Limb (tissue), 2 donors: ENCODE data around the gene HTR1D.
"Not testable (repeated sequence)": the region's sequence is repeated elsewhere in the genome, so short reads cannot be mapped to it uniquely, and the experiment has no call there.

Experiments
- DNase-seq, 2 donors: peaks; one replicate each; pipeline ENCODE4 v3.0.0-alpha.2; 2016; ENCODE audit errors: extremely low spot score in 2 of 2

HTR1D gene

GRCh38 chr1:23221107-23221506, 3.8 kb upstream of the HTR1D start:
- no peak for DNase-seq

DNA sequence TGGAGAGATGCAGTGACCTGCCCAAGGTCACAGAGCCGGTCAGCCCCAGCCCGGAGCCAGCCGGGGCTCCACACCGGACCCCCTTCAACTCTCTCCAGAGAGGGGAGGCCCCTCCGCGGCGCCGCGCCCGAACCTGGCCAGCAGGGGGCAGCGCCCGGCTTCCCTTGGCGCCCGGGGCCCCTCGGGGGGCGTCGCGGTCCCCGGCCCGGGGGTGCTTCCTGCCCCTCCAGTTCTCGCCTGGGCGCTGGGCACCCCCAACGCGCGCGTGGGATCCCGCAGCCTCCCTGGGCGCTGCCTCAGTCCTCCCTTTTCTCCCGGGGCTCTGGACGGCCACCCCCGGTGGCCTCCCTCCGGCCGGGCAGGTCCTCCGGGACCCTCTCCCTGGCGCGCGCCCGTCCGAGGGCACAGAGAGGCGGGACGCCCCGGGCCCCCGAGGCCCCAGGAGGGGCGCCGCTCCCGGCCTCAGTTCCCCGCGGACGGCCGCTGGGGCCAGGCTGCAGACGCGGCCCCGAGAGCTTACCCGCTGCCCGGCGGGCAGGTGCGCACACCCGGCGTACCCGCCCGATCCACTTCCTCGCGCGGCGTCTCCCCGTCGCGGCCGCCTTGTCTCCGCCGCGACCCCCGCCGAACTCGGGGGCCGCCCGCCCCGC, 406 bp downstream of the HTR1D start:
- peak in 1 of 2 donors; percentile 53 for DNase-seq

GRCh38 chr1:23215751-23216449, 1.4 kb downstream of the HTR1D start:
- no peak for DNase-seq

- no peak for DNase-seq
These were observed 2.0 kb downstream of the HTR1D start for GRCh38 chr1:23215291-23215690.

- no peak for DNase-seq
These were observed 2.7 kb downstream of the HTR1D start for GRCh38 chr1:23214640-23215039.

DNA sequence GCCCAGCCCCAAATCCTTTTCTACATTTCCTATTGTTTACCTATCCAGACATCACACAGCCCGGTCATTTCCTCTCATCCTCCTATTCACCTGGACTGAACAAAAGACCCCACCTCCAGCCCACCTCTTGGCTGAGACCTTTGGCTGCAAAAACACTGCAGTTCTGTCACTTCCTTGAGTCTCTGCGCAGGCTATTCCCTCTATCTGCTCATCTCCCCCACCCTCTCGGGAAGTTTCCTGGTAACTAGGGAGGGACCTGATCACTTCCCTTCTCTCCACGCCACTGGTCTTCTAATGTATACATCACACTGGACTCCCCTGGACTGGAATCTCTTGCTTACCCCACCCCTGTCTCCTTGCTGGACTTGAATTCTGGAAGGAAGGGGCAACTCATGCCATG, 5.3 kb downstream of the HTR1D start:
- DNase-seq: no peak

DNA sequence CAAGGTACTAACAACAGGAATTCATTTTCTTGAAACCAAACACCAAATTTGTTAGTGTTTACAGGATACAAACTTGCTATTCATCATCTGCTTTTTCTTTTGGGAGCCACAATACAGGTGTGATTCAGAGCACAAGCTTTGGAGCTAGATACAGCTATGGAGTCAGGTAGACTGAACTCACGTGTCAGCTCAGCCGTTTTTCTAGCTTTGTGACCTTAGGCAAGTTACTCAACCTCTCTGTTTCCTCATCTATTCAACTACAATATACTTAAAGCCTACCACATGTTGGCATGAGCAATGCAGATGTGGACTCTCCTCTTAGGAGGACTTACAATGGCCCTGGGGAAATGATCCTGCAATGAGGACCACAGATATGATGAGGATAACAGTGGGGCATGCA, 6.3 kb downstream of the HTR1D start:
- no peak for DNase-seq

DNA sequence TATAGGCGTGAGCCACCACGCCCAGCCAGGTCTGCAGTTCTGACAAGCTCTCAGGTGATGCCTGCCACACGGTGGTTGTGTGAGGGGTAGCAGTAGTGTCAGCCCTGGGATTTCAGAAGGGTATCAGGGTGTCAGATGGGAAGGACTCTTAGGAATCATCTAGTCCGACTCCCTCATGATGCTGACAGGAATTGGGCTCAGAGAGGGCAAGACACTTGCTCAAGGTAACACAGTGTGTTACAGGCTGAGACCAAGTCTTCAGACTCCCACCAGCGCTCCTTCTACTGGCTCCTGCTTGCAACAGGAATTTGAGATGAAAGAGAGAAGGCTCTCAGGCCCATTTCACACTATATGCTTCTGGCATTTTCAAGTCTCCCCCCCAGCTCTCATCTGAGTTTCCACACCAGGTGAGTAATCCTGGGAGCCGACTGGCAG, 6.9 kb downstream of the HTR1D start:
- no peak for DNase-seq

- no peak for DNase-seq
These were observed 7.5 kb downstream of the HTR1D start for GRCh38 chr1:23209770-23210169.

GRCh38 chr1:23208527-23208926, 8.8 kb downstream of the HTR1D start:
- no peak for DNase-seq

GRCh38 chr1:23207733-23208132, 9.6 kb downstream of the HTR1D start:
- DNase-seq: not testable (repeated sequence)

- DNase-seq: no peak
These were observed 15.0 kb downstream of the HTR1D start for GRCh38 chr1:23202263-23202749.

DNA sequence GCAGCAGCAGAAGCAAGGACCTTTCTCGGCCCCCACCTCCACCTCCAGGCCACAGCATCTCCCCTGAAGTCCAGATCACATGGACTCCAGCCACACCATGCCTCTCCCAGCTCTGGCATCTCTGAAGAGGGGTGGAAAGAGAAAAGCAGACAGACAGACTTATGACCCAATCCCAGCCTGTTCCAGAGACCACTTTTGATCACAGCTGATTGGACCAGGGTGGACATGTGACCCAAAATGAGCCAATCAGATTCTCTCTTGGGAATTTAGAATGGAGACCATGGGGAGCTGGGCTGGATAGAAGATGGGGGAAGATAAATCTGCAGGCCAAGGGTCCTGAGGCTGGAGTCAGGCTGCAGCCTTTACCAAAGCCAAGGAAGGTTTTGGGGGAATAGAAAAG, 16.4 kb downstream of the HTR1D start:
- DNase-seq: no peak

DNA sequence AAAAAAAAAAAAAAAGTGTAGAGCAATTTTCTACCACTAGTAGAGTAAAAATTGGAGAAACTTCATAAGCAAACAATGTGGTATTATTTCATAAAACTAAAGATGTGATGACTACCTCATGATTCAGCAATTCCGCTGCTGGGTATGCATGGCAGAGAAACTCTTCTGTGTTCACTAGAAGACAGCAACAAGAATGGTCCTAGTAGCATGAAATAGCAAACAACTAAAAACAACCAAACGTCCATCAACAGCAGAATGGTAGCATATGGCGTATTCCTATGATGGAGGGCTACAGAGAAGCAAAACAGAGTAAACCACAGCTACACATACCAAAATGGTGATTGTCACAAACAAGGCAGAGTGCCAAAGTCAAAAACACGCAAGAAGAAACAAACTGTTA, 18.9 kb downstream of the HTR1D start:
- no peak for DNase-seq

- DNase-seq: no peak
These were observed 20.5 kb downstream of the HTR1D start for GRCh38 chr1:23196627-23197328.

- no peak for DNase-seq
These were observed 22.9 kb downstream of the HTR1D start for GRCh38 chr1:23194119-23194984.

GRCh38 chr1:23193391-23194118, 23.7 kb downstream of the HTR1D start:
- no peak for DNase-seq

- DNase-seq: no peak
These were observed 26.1 kb downstream of the HTR1D start for GRCh38 chr1:23191199-23191598.

DNA sequence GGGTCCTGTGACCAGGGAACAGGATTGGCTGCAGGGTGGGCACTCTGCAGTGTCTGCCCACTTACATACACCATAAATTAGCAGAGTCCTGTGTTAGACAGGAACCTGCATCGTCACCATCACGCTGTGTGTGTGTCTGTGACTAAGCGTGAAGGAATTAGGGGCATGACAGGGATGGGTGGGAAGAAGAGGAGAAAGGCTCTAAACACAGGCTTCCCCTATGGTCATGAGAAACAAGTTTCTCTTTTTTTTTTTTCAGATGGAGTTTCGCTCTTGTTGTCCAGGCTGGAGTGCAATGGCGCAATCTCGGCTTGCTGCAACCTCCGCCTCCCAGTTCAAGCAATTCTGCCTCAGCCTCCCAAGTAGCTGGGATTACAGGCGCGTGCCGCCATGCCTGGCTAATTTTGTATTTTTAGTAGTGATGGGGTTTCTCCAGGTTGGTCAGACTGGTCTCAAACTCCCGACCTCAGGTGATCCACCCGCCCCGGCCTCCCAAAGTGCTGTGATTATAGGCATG, 28.3 kb downstream of the HTR1D start:
- DNase-seq: not testable (repeated sequence)

GRCh38 chr1:23188434-23188884, 28.8 kb downstream of the HTR1D start:
- no peak for DNase-seq
